Stomach (tissue), 9 donors: Measurements from ENCODE around the gene MBNL3. TPM values are rescaled to one million over a fixed set of nuclear protein-coding genes. Genes with fewer than 3 reads are reported as not detected.

Experiments used
- DNase-seq, 2 donors: peaks; one replicate each; pipeline versions ENCODE4 v3.0.0 to v3.0.0-alpha.2; 2013 to 2019
- H3K27ac ChIP-seq, 5 donors: fragments of 200-600 bp in 4 of 5; sonication (generic) in 4 of 5; one replicate each; pipeline ENCODE4 v1.5.1; 2013 to 2019; ENCODE audit warnings: mild to moderate bottlenecking in 1 of 5, moderate library complexity in 1 of 5
- H3K27me3 ChIP-seq, 3 donors: fragments of 200-600 bp; sonication (generic); one replicate each; pipeline ENCODE4 v1.5.1; 2017 to 2019; ENCODE audit warnings: mixed run types in 1 of 3
- H3K36me3 ChIP-seq, 4 donors: fragments of 200-600 bp; sonication (generic); 1 replicate in 3 of 4; 2 replicates in 1 of 4; pipeline ENCODE4 v1.5.1; 2016 to 2019
- H3K4me1 ChIP-seq, 4 donors: fragments of 200-600 bp; sonication (generic); one replicate each; pipeline ENCODE4 v1.5.1; 2016 to 2019
- H3K4me3 ChIP-seq, 4 donors: fragments of 200-600 bp; sonication (generic) in 3 of 4; one replicate each; pipeline ENCODE4 v1.5.1; 2016 to 2019; ENCODE audit warnings: mild to moderate bottlenecking in 1 of 4
- H3K9me3 ChIP-seq, 4 donors: fragments of 200-600 bp; sonication (generic); one replicate each; pipeline ENCODE4 v1.5.1; 2016 to 2019
- EP300 ChIP-seq: sonication (generic); formaldehyde crosslinking; IDR thresholded peaks from one replicate; pipeline ENCODE4 v1.6.1; 2017; ENCODE audit warnings: antibody characterized with exemption
- POLR2A ChIP-seq, 4 donors: fragments of 450-650 bp; IDR thresholded peaks; one replicate each; pipeline ENCODE4 v1.6.1; 2016; ENCODE audit warnings: antibody characterized with exemption in 4 of 4, control low read depth in 2 of 4, mild to moderate bottlenecking in 1 of 4, moderate library complexity in 1 of 4
- POLR2AphosphoS5 ChIP-seq, 3 donors: sonication (generic); formaldehyde crosslinking; IDR thresholded peaks; one replicate each; pipeline ENCODE4 v1.6.1; 2016; ENCODE audit warnings: antibody characterized with exemption in 3 of 3
- WGBS, 5 donors: extraction: QIAGEN DNeasy Blood & Tissue Kit in 3 of 5; methylation state at CpG; one replicate each; pipeline versions ENCODE4 v1.1.5 to v1.1.7; 2013 to 2018; 5-methylcytosine and 5-hydroxymethylcytosine counted together
- intact Hi-C: fragments of 100-400 bp; cut with DNase I; formaldehyde crosslinking; loops from one replicate; pipeline ENCODE4 v1.15.1; 2023; ENCODE audit warnings: low total_unique reads
- polyA plus RNA-seq, 3 donors: library from polyadenylated mRNA; stranded (reverse); fragments of 200-250 nt; gene quantifications; one replicate each; pipeline ENCODE4 v1.2.3, GENCODE V29; 2013
- total RNA-seq, 5 donors: library from RNA; depleted of rRNA; stranded (reverse); fragments of >200 nt; gene quantifications; one replicate each; pipeline versions ENCODE4 v1.1.0 to v1.2.3, GENCODE V29; 2014 to 2016
- TF ChIP-seq, protein P1 (sequence below), 7 experiments: fragments of 450-650 bp in 4 of 7; fragments of 200-600 bp in 3 of 7; sonication (generic) in 3 of 7; IDR thresholded peaks; one replicate each; pipeline ENCODE4 v1.5.1; 2016 to 2019; ENCODE audit warnings: antibody characterized with exemption in 7 of 7, control low read depth in 2 of 7, mild to moderate bottlenecking in 1 of 7
- donor health status: healthy with polysubstance abuse.
- donor health status: Bipolar disorder and iron deficiency.
- donor health status: healthy.

Gene MBNL3
- total and polyA plus RNA-seq, 8 donors = 2.0 to 31.7 (median 6.7) TPM

DNA sequence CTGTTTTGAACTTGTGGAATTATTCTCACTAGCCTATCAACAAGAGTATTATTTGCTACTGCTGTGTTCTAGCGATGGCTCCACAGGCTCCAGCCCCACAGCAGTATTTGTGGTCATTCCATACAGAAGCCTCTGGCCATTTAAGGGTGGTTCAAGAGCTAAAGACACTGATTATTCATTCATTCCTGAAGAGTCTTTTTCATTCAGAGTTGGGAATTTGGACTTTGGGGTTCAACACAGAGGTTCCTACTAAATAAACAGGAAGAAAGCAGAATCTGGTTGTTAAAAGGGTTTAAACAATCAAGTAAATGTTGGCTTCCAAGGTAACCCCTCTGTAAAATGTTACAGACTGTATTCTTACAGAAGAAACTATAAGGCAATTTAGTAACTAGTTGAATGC lies 4.3 kb upstream of the MBNL3 start:
- no peak for DNase-seq
- intact Hi-C loops = no loop called here
- WGBS, 5 donors = 50 to 100% (median 88%) methylated on average over 1 of the region's 1 CpG
- no peaks in the 10 kb centered on the region for H3K9me3 ChIP-seq
- H3K4me3 ChIP-seq = no peak overlapping the region
- H3K27ac ChIP-seq = no peak overlapping the region
- no peaks in the 10 kb centered on the region for H3K36me3 ChIP-seq
- TF ChIP-seq EP300 = no peak
- TF ChIP-seq POLR2A (IDR thresholded peaks at IDR 0.05) = no peak
- no peak for TF ChIP-seq POLR2AphosphoS5 (IDR thresholded peaks at IDR 0.05)
- TF ChIP-seq, protein P1, sequence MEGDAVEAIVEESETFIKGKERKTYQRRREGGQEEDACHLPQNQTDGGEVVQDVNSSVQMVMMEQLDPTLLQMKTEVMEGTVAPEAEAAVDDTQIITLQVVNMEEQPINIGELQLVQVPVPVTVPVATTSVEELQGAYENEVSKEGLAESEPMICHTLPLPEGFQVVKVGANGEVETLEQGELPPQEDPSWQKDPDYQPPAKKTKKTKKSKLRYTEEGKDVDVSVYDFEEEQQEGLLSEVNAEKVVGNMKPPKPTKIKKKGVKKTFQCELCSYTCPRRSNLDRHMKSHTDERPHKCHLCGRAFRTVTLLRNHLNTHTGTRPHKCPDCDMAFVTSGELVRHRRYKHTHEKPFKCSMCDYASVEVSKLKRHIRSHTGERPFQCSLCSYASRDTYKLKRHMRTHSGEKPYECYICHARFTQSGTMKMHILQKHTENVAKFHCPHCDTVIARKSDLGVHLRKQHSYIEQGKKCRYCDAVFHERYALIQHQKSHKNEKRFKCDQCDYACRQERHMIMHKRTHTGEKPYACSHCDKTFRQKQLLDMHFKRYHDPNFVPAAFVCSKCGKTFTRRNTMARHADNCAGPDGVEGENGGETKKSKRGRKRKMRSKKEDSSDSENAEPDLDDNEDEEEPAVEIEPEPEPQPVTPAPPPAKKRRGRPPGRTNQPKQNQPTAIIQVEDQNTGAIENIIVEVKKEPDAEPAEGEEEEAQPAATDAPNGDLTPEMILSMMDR (IDR thresholded peaks at IDR 0.05) = no peak
- peaks cover 0 to 9% (median 7%) of the 10 kb centered on the region in 4 donors for H3K4me1 ChIP-seq
- H3K27me3 ChIP-seq = peaks cover 0 to 3% (median 0%) of the 10 kb centered on the region in 3 donors

DNA sequence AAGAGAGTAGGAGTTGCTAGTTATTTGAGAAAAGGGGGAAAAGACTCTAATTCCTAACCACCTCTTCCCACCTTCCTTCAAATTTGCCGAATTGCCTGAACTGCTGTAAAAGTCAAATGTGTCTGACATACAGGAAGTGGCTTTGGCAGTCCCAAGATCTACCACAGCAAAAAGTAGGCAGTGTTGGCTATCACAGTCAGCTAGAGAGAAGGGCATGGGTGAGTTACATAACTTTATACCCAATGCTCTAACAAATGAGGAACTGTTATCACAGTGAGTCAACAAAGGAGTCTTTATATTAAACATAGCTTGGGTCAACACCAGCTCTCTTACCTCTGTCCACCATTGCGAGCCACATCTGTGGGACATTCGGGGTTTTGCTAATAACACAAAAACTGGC lies 2.4 kb upstream of the MBNL3 start:
- Histone ChIP-seq H3K27ac (peak overlapping the region in 3 of 5 donors; percentile 47 to 95 (median 91)), H3K4me3 (peak overlapping the region in 1 of 4 donors; percentile 62), H3K9me3 (no peaks in the 10 kb centered on the region), H3K4me1 (peaks cover 0 to 28% (median 12%) of the 10 kb centered on the region in 4 donors), H3K36me3 (no peaks in the 10 kb centered on the region), H3K27me3 (peaks cover 0 to 3% (median 0%) of the 10 kb centered on the region in 3 donors)
- WGBS, 5 donors = 20 to 56% (median 40%) methylated on average over 3 of the region's 3 CpGs
- TF ChIP-seq, protein P1 (IDR thresholded peaks at IDR 0.05) = peak in 2 of 7 experiments; percentile 17 to 34
- TF ChIP-seq POLR2A (IDR thresholded peaks at IDR 0.05) (no peak), POLR2AphosphoS5 (IDR thresholded peaks at IDR 0.05) (peak in 2 of 3 donors; percentile 56 to 64)
- intact Hi-C loops = no loop called here
- DNase-seq = peak in 1 of 2 donors; percentile 65

DNA sequence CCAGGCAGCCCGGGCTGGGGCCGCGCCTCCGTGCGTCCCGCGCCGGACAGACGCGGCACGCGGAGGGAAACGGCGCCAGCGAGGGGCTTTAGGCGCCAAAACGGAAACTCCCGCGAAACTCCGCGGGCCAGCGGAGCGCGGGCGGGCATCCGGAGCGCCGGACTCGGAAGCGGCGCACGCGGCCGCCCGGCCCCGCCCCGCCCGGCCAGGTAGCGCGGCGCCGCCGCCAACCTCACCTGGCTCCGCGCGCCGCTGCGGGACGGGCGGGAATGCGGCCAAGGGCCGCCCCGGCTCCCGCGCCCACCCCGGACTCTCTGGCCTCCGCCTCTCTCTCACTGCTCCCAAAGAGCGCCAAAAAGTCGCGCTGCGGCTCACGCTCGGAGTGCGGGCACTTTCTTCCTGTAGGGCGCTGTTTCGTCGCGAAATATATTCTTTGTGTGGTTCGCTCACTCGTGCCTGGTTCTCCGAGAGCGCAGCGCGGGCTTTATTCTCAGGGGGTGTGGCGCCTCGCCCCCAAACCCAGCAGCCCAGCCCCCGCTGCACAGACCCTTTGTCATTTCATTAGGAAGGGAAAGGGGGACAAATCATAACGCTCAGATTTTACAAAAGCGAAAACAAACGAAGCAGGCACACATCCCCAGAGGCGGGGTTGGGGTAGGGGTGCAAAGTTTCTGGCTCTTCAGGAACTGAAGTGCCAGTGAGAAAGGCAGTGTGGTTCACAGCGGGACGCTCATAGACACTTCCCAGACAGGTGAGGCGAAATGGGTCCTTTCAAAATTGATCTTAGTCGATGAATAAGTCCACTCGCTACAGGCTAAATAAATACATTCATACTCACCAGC lies 961 bp upstream of the MBNL3 start:
- Histone ChIP-seq H3K27ac (peak overlapping the region; percentile 87 to 95 (median 91)), H3K4me1 (peaks cover 0 to 37% (median 14%) of the 10 kb centered on the region in 4 donors), H3K27me3 (peaks cover 0 to 3% (median 0%) of the 10 kb centered on the region in 3 donors), H3K9me3 (no peaks in the 10 kb centered on the region), H3K4me3 (peak overlapping the region; percentile 53 to 63 (median 60)), H3K36me3 (no peaks in the 10 kb centered on the region)
- TF ChIP-seq, protein P1 (IDR thresholded peaks at IDR 0.05) = no peak
- TF ChIP-seq EP300 (no peak), POLR2A (IDR thresholded peaks at IDR 0.05) (no peak), POLR2AphosphoS5 (IDR thresholded peaks at IDR 0.05) (no peak)
- intact Hi-C loops = no loop called here
- WGBS, 5 donors = 0 to 39% (median 3%) methylated on average over 35 to 78 of the region's 86 CpGs
- peak; percentile 46 to 77 for DNase-seq

DNA sequence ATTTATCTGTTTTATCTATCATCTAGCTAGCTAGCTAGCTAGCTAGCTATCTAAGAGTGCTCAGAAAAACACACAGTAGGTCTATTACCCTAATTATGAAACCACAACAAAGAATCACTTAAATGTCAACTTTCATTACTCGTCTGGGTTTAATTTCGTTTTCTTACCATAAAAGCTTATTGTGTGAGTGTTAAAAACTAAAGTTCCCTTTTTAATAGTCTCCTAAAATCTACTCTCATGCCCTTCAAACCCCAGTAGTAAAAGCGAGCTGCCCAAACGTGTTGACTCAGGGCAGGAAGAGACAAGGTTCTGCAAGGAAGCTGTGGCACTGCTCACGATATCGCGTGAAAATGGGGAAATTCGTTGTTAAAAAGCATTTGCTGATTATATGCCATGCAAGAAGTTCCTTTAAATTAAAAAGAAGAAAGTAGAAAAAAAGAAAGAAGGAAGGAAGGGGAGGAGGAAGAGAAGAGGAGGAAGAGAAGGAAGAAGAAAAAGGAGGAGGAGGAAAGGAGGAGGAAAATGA lies 595 bp downstream of the MBNL3 start:
- peak in 1 of 2 donors; percentile 55 for DNase-seq

More for the DNA sequence above, 595 bp downstream of the MBNL3 start:
- Histone ChIP-seq H3K4me3 (peak overlapping the region; percentile 53 to 63 (median 60)), H3K27ac (peak overlapping the region in 4 of 5 donors; percentile 87 to 95 (median 90)), H3K9me3 (no peaks in the 10 kb centered on the region), H3K4me1 (peaks cover 0 to 53% (median 17%) of the 10 kb centered on the region in 4 donors), H3K27me3 (peaks cover 0 to 3% (median 0%) of the 10 kb centered on the region in 3 donors), H3K36me3 (no peaks in the 10 kb centered on the region)
- TF ChIP-seq, protein P1 (IDR thresholded peaks at IDR 0.05) = no peak
- no peak for TF ChIP-seq POLR2A (IDR thresholded peaks at IDR 0.05)
- intact Hi-C loops = no loop called here
- WGBS, 5 donors = 1 to 35% (median 7%) methylated on average over 8 of the region's 8 CpGs
